Measurements from ENCODE around the gene EPAS1.

The EPAS1 gene

GRCh38 chr2:46388881-46389280 is 91.7 kb downstream of the EPAS1 start:
- no peak for ATAC-seq
- TF ChIP-seq OSR1 (CRISPR knock-in tag; IDR thresholded peaks at IDR 0.05) (no peak), ZC3H10 (CRISPR knock-in tag; IDR thresholded peaks at IDR 0.05) (no peak), CSDC2 (CRISPR knock-in tag; IDR thresholded peaks at IDR 0.05) (no peak), ZFP30 (CRISPR knock-in tag; IDR thresholded peaks at IDR 0.05) (no peak), ZNF565 (CRISPR knock-in tag; conservative IDR thresholded peaks at IDR 0.05; ENCODE audit: low read depth) (no peak), TCF4 (CRISPR knock-in tag; IDR thresholded peaks at IDR 0.05; ENCODE audit: borderline replicate concordance) (no peak), ARNTL (CRISPR knock-in tag; IDR thresholded peaks at IDR 0.05; ENCODE audit: borderline replicate concordance, low read depth) (no peak), TSHZ2 (CRISPR knock-in tag; IDR thresholded peaks at IDR 0.05) (no peak), TOX (CRISPR knock-in tag; IDR thresholded peaks at IDR 0.05; ENCODE audit: borderline replicate concordance) (no peak), BACH2 (CRISPR knock-in tag; IDR thresholded peaks at IDR 0.05; ENCODE audit: borderline replicate concordance) (no peak), ZFP3 (CRISPR knock-in tag; IDR thresholded peaks at IDR 0.05) (no peak), ESRRG (CRISPR knock-in tag; IDR thresholded peaks at IDR 0.05) (no peak), POU6F1 (CRISPR knock-in tag; IDR thresholded peaks at IDR 0.05; ENCODE audit: borderline replicate concordance, low read depth) (no peak), ZNF8 (CRISPR knock-in tag; IDR thresholded peaks at IDR 0.05) (no peak)

- no peak for ATAC-seq
- TF ChIP-seq ZNF8 (CRISPR knock-in tag; IDR thresholded peaks at IDR 0.05) = no peak
- TF ChIP-seq ZFP30 (CRISPR knock-in tag; IDR thresholded peaks at IDR 0.05) = no peak
- no peak for TF ChIP-seq PPARA (CRISPR knock-in tag; IDR thresholded peaks at IDR 0.05; ENCODE audit: borderline replicate concordance)
- no peak for TF ChIP-seq ZNF565 (CRISPR knock-in tag; conservative IDR thresholded peaks at IDR 0.05; ENCODE audit: low read depth)
- TF ChIP-seq TCF4 (CRISPR knock-in tag; IDR thresholded peaks at IDR 0.05; ENCODE audit: borderline replicate concordance) = no peak
- TF ChIP-seq CSDC2 (CRISPR knock-in tag; IDR thresholded peaks at IDR 0.05) = no peak
- TF ChIP-seq ESRRG (CRISPR knock-in tag; IDR thresholded peaks at IDR 0.05) = no peak
- no peak for TF ChIP-seq CSRNP3 (CRISPR knock-in tag; IDR thresholded peaks at IDR 0.05)
- TF ChIP-seq TOX (CRISPR knock-in tag; IDR thresholded peaks at IDR 0.05; ENCODE audit: borderline replicate concordance) = no peak
- no peak for TF ChIP-seq POU6F1 (CRISPR knock-in tag; IDR thresholded peaks at IDR 0.05; ENCODE audit: borderline replicate concordance, low read depth)
- no peak for TF ChIP-seq CREB5 (CRISPR knock-in tag; IDR thresholded peaks at IDR 0.05; ENCODE audit: low read depth)
- TF ChIP-seq ISL1 (CRISPR knock-in tag; IDR thresholded peaks at IDR 0.05) = no peak
- TF ChIP-seq RARB (CRISPR knock-in tag; IDR thresholded peaks at IDR 0.05) = no peak
- TF ChIP-seq GLIS3 (CRISPR knock-in tag; IDR thresholded peaks at IDR 0.05) = no peak
- TF ChIP-seq ZNF70 (CRISPR knock-in tag; IDR thresholded peaks at IDR 0.05) = no peak
- TF ChIP-seq BACH2 (CRISPR knock-in tag; IDR thresholded peaks at IDR 0.05; ENCODE audit: borderline replicate concordance) = no peak
These were observed 92.3 kb downstream of the EPAS1 start for GRCh38 chr2:46389417-46389916.

GRCh38 chr2:46390036-46390435 is 92.8 kb downstream of the EPAS1 start:
- TF ChIP-seq GLIS3 (CRISPR knock-in tag; IDR thresholded peaks at IDR 0.05) (no peak), OSR1 (CRISPR knock-in tag; IDR thresholded peaks at IDR 0.05) (no peak), ISL1 (CRISPR knock-in tag; IDR thresholded peaks at IDR 0.05) (no peak), ZFP3 (CRISPR knock-in tag; IDR thresholded peaks at IDR 0.05) (no peak), TOX (CRISPR knock-in tag; IDR thresholded peaks at IDR 0.05; ENCODE audit: borderline replicate concordance) (no peak), ZFP30 (CRISPR knock-in tag; IDR thresholded peaks at IDR 0.05) (no peak)
- no peak; the same call in 2 of the 3 replicates for ATAC-seq
